Dermis microvascular lymphatic vessel endothelial cell (primary cell): Measurements from ENCODE around the gene CAMKMT. TPM values are rescaled to one million over a fixed set of nuclear protein-coding genes. Genes with fewer than 3 reads are reported as not detected.

Experiments used
- DNase-seq, 2 donors: peaks; one replicate each; pipeline versions ENCODE4 v3.0.0 to v3.0.0-alpha.2; 2010; ENCODE audit warnings: low read depth in 2 of 2
- total RNA-seq: library from RNA; depleted of rRNA; stranded (reverse); fragments of >200 nt; gene quantifications from 2 replicates; pipeline ENCODE4 v1.2.1, GENCODE V29; 2014

CAMKMT gene
- total RNA-seq, 1 donor from 2014 or later, result 2.8 TPM

GRCh38 chr2:44740678-44741077, 378.9 kb downstream of the CAMKMT start:
- no peak for DNase-seq

GRCh38 chr2:44741507-44741906, 379.8 kb downstream of the CAMKMT start:
- no peak for DNase-seq

- no peak for DNase-seq
Observed at GRCh38 chr2:44742057-44742456, 380.3 kb downstream of the CAMKMT start.

- DNase-seq, result no peak
Observed at GRCh38 chr2:44743473-44743872, 381.7 kb downstream of the CAMKMT start.

- no peak for DNase-seq
Observed at GRCh38 chr2:44744961-44745892, 383.5 kb downstream of the CAMKMT start.

- DNase-seq, result no peak
Observed at GRCh38 chr2:44745922-44746766, 384.4 kb downstream of the CAMKMT start.

GRCh38 chr2:44746856-44747615, 385.3 kb downstream of the CAMKMT start:
- no peak for DNase-seq

GRCh38 chr2:44747794-44748193, 386.0 kb downstream of the CAMKMT start:
- DNase-seq, result no peak

GRCh38 chr2:44751754-44752479, 390.2 kb downstream of the CAMKMT start:
- DNase-seq, result no peak

- no peak for DNase-seq
Observed at GRCh38 chr2:44752761-44753160, 391.0 kb downstream of the CAMKMT start.

- no peak for DNase-seq
Observed at GRCh38 chr2:44753552-44754285, 392.0 kb downstream of the CAMKMT start.

GRCh38 chr2:44758591-44758990, 396.8 kb downstream of the CAMKMT start:
- DNase-seq, result no peak

- no peak for DNase-seq
Observed at GRCh38 chr2:44759823-44760222, 398.1 kb downstream of the CAMKMT start.

- no peak for DNase-seq
Observed at GRCh38 chr2:44763275-44763782, 401.6 kb downstream of the CAMKMT start.

GRCh38 chr2:44766220-44766619, 404.5 kb downstream of the CAMKMT start:
- DNase-seq, result no peak

GRCh38 chr2:44766777-44767176, 405.0 kb downstream of the CAMKMT start:
- DNase-seq, result no peak

- no peak for DNase-seq
Observed at GRCh38 chr2:44767691-44768090, 405.9 kb downstream of the CAMKMT start.

- DNase-seq, result no peak
Observed at GRCh38 chr2:44768438-44769236, 406.9 kb downstream of the CAMKMT start.

GRCh38 chr2:44769349-44770011, 407.7 kb downstream of the CAMKMT start:
- DNase-seq, result no peak
